HEK293 (cell line): ENCODE data around the gene FZD7.

Experiments used
- CTCF ChIA-PET: fragments of 350-600 bp; formaldehyde crosslinking; extraction: SDS; loops from one replicate; lab custom pipeline; 2021; ENCODE audit warnings: antibody characterized with exemption; lab: Yijun Ruan, JAX
- POLR2A ChIA-PET: fragments of 300-600 bp; formaldehyde crosslinking; extraction: SDS; loops from one replicate; lab custom pipeline; 2020; ENCODE audit warnings: antibody characterized with exemption, inconsistent platforms; lab: Yijun Ruan, JAX
- H3K27ac ChIP-seq: fragments of 200-500 bp; sonication (Bioruptor generic); 2 replicates; pipeline ENCODE4 v1.5.1; 2014; ENCODE audit warnings: low read depth, low read length, control low read depth, inconsistent platforms; ENCODE audit errors: extremely low read depth
- H3K36me3 ChIP-seq, 2 experiments: fragments of 200-500 bp in 1 of 2; sonication (Bioruptor generic) in 1 of 2; 1 replicate in 1 of 2; 2 replicates in 1 of 2; pipeline ENCODE4 v1.5.1; 2014 to 2017; ENCODE audit warnings: inconsistent platforms in 2 of 2, low read length in 2 of 2; ENCODE audit not compliant: control insufficient read depth in 2 of 2, insufficient read depth in 1 of 2
- H3K4me1 ChIP-seq: fragments of 200-500 bp; sonication (Bioruptor generic); 2 replicates; pipeline ENCODE4 v1.5.1; 2014; ENCODE audit warnings: mild to moderate bottlenecking, low read length, inconsistent platforms; ENCODE audit not compliant: control insufficient read depth, insufficient read depth
- H3K4me3 ChIP-seq: 2 replicates; pipeline ENCODE4 v1.5.1; 2011; ENCODE audit warnings: low read depth, mild to moderate bottlenecking, control low read depth, low read length, moderate library complexity
- H3K9me3 ChIP-seq: fragments of 200-500 bp; sonication (Bioruptor generic); 2 replicates; pipeline ENCODE4 v1.5.1; 2014; ENCODE audit warnings: low read depth, low read length, inconsistent platforms; ENCODE audit not compliant: control insufficient read depth, insufficient read depth
- KLF1 ChIP-seq: fragments of 450-650 bp; formaldehyde crosslinking; IDR thresholded peaks from 2 replicates; pipeline ENCODE4 v1.5.1; 2016; ENCODE audit warnings: missing biosample characterization, missing genetic modification characterization
- OSR2 ChIP-seq: fragments of 450-650 bp; formaldehyde crosslinking; IDR thresholded peaks from 2 replicates; pipeline ENCODE4 v1.5.1; 2016; ENCODE audit warnings: missing biosample characterization, missing genetic modification characterization
- PRDM6 ChIP-seq: fragments of 450-650 bp; formaldehyde crosslinking; IDR thresholded peaks from 2 replicates; pipeline ENCODE4 v1.5.1; 2017; ENCODE audit warnings: missing biosample characterization, missing genetic modification characterization
- ZFP41 ChIP-seq: fragments of 450-650 bp; formaldehyde crosslinking; IDR thresholded peaks from 2 replicates; pipeline ENCODE4 v1.5.1; 2016; ENCODE audit warnings: missing biosample characterization, missing genetic modification characterization, borderline replicate concordance
- ZNF112 ChIP-seq: fragments of 450-650 bp; formaldehyde crosslinking; IDR thresholded peaks from 2 replicates; pipeline ENCODE4 v1.5.0; 2017; ENCODE audit warnings: missing biosample characterization, missing genetic modification characterization
- ZNF121 ChIP-seq: fragments of 450-650 bp; formaldehyde crosslinking; IDR thresholded peaks from 2 replicates; pipeline ENCODE4 v1.5.1; 2016; ENCODE audit warnings: missing biosample characterization, missing genetic modification characterization
- ZNF155 ChIP-seq: fragments of 450-650 bp; formaldehyde crosslinking; IDR thresholded peaks from 2 replicates; pipeline ENCODE4 v1.5.1; 2016; ENCODE audit warnings: missing biosample characterization, missing genetic modification characterization
- ZNF23 ChIP-seq: fragments of 450-650 bp; formaldehyde crosslinking; IDR thresholded peaks from 2 replicates; pipeline ENCODE4 v1.5.1; 2016; ENCODE audit warnings: missing biosample characterization, missing genetic modification characterization, borderline replicate concordance
- ZNF37A ChIP-seq: fragments of 450-650 bp; IDR thresholded peaks from 2 replicates; pipeline ENCODE4 v1.5.1; 2018; ENCODE audit warnings: missing biosample characterization, missing genetic modification characterization
- ZNF404 ChIP-seq: fragments of 450-650 bp; formaldehyde crosslinking; IDR thresholded peaks from 2 replicates; pipeline ENCODE4 v1.5.1; 2017; ENCODE audit warnings: missing biosample characterization, missing genetic modification characterization
- ZNF777 ChIP-seq: fragments of 450-650 bp; formaldehyde crosslinking; IDR thresholded peaks from 2 replicates; pipeline ENCODE4 v1.5.1; 2017; ENCODE audit warnings: missing biosample characterization, missing genetic modification characterization, borderline replicate concordance
- ZSCAN16 ChIP-seq: fragments of 450-650 bp; formaldehyde crosslinking; IDR thresholded peaks from 2 replicates; pipeline ENCODE4 v1.5.1; 2016; ENCODE audit warnings: missing biosample characterization, missing genetic modification characterization
- TF ChIP-seq, protein P1 (sequence below): fragments of 450-650 bp; formaldehyde crosslinking; IDR thresholded peaks from 2 replicates; pipeline ENCODE4 v1.5.1; 2016; ENCODE audit warnings: missing biosample characterization, missing genetic modification characterization

Gene FZD7

GRCh38 chr2:202066875-202067274 is 33.2 kb downstream of the FZD7 start:
- Histone ChIP-seq H3K36me3 (no peaks in the 10 kb centered on the region), H3K27ac (no peak overlapping the region), H3K4me3 (no peak overlapping the region), H3K4me1 (no peaks in the 10 kb centered on the region)
- CTCF ChIA-PET: no interaction called here
- TF ChIP-seq ZFP41 (tag by site-specific recombination) (no peak), PRDM6 (tag by site-specific recombination) (peak; percentile 24; the same call in 1 of the 2 replicates)
- TF ChIP-seq, all 188 proteins: peak for 1
- POLR2A ChIA-PET: interaction anchor here (0.6 kb wide), 1 partner anchor 175 kb away, joined by 3 read pairs; no protein-coding TSS in a partner anchor
- H3K9me3 ChIP-seq: no peaks in the 10 kb centered on the region

DNA sequence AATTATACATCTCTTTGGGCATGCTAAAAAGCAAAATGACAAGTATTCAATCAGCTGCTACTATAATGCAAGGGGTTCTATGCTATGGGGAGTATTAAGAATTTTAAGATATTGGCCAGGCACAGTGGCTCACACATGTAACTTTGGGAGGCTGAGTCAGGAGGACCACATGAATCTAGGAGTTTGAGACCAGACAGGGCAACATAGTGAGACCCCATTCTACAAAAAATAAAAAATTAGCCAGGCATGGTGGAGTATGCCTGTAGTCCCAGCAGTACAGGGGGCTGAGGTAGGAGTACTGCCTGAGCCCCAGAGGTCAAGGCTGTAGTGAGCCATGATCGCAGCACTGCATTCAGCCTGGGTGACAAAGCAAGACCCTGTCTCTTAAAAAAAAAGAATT is 33.9 kb downstream of the FZD7 start:
- TF ChIP-seq ZNF121 (tag by site-specific recombination): peak; percentile 89
- no peak for TF ChIP-seq ZNF112
- Histone ChIP-seq H3K9me3 (no peaks in the 10 kb centered on the region), H3K4me1 (no peaks in the 10 kb centered on the region), H3K36me3 (no peaks in the 10 kb centered on the region), H3K27ac (no peak overlapping the region), H3K4me3 (no peak overlapping the region)
- ChIA-PET POLR2A (interaction anchor here (0.6 kb wide), 1 partner anchor 174 kb away, joined by 3 read pairs; no protein-coding TSS in a partner anchor), CTCF (interaction anchor here (0.8 kb wide), 1 partner anchor 207 kb away, joined by 3 read pairs; no protein-coding TSS in a partner anchor)

GRCh38 chr2:202069170-202070067 is 35.8 kb downstream of the FZD7 start:
- TF ChIP-seq ZNF37A (no peak), ZNF404 (no peak), OSR2 (tag by site-specific recombination) (no peak), KLF1 (peak; percentile 93)
- H3K9me3 ChIP-seq: no peaks in the 10 kb centered on the region
- no peak overlapping the region for H3K4me3 ChIP-seq
- POLR2A ChIA-PET: no interaction called here
- CTCF ChIA-PET: interaction anchor here (0.7 to 0.9 kb wide), 2 partner anchors 102 to 117 kb away, joined by 4 to 5 read pairs; no protein-coding TSS in a partner anchor
- H3K4me1 ChIP-seq: no peaks in the 10 kb centered on the region
- H3K36me3 ChIP-seq: no peaks in the 10 kb centered on the region
- no peak overlapping the region for H3K27ac ChIP-seq

DNA sequence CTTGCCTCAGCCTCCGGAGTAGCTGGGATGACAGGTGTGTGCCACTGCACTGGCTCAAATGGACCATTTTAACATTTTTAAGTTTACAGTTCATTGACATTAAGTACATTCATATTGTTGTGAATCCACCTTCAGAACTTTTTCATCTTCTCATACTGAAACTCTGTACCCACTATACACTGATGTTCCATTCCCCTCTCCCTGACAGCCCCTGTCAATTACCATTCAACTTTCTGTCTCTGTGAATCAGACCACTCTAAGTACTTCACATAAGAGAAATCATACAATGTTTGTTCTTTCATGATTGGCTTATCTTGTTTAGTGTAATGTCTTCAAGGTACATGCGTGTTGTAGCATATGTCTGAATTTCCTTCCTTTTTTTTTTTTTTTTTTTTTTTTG is 37.5 kb downstream of the FZD7 start:
- H3K4me1 ChIP-seq: no peaks in the 10 kb centered on the region
- no peak overlapping the region for H3K27ac ChIP-seq
- TF ChIP-seq ZNF777 (tag by site-specific recombination) (no peak), ZNF23 (no peak), ZNF155 (tag by site-specific recombination) (no peak), ZSCAN16 (tag by site-specific recombination) (no peak)
- TF ChIP-seq, protein P1, sequence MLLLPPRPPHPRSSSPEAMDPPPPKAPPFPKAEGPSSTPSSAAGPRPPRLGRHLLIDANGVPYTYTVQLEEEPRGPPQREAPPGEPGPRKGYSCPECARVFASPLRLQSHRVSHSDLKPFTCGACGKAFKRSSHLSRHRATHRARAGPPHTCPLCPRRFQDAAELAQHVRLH (tag by site-specific recombination): no peak
- H3K4me3 ChIP-seq: no peak overlapping the region
- H3K36me3 ChIP-seq: no peaks in the 10 kb centered on the region
- no peaks in the 10 kb centered on the region for H3K9me3 ChIP-seq
- CTCF ChIA-PET: interaction anchor here (1.6 kb wide), 1 partner anchor 9 kb away, joined by 4 read pairs; no protein-coding TSS in a partner anchor
- POLR2A ChIA-PET: no interaction called here
